NB4 (cell line): Measurements from ENCODE around the gene FAM163B.

Experiments
- DNase-seq: peaks from one replicate; pipeline ENCODE4 v3.0.0; 2010; ENCODE audit warnings: low read depth
- H3K4me3 ChIP-seq: one replicate; pipeline ENCODE4 v1.5.1; 2011; ENCODE audit warnings: mild to moderate bottlenecking, low read depth, low read length, moderate library complexity
- MYC ChIP-seq: IDR thresholded peaks from 2 replicates; pipeline ENCODE4 v1.6.1; 2011; ENCODE audit warnings: low read depth, low read length
- POLR2A ChIP-seq: IDR thresholded peaks from 2 replicates; pipeline ENCODE4 v1.6.1; 2011; ENCODE audit warnings: mild to moderate bottlenecking; ENCODE audit not compliant: insufficient read length; ENCODE audit errors: extremely low read depth
- TF ChIP-seq, protein P1 (sequence below): IDR thresholded peaks from one replicate; pipeline ENCODE4 v1.5.1; 2012; ENCODE audit warnings: low read depth, low read length
- TF ChIP-seq, protein P2 (sequence below): IDR thresholded peaks from 2 replicates; pipeline ENCODE4 v1.6.1; 2011; ENCODE audit warnings: low read depth, low read length

FAM163B gene

DNA sequence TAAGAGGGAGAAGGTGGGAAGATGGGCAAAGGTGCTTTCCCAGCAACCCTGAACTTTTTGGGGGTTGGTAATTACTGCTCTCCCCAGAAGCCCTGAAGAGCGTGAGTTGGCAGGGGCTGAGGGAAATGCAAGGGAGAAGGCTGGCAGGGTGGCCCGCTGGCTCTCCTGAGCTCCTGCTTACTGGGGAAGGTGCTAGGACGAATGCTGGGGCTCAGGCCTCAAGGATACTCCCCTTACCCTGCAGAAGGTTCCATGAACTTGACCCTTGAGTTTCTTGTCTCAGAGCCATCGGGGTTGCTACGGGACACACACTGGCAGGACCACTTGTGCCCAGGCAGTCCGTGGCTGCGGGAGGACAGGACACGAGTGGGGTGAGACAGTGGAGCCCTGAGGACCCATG lies 1.2 kb downstream of the FAM163B start:
- DNase-seq = no peak
- no peak overlapping the region for H3K4me3 ChIP-seq
- TF ChIP-seq, protein P1, sequence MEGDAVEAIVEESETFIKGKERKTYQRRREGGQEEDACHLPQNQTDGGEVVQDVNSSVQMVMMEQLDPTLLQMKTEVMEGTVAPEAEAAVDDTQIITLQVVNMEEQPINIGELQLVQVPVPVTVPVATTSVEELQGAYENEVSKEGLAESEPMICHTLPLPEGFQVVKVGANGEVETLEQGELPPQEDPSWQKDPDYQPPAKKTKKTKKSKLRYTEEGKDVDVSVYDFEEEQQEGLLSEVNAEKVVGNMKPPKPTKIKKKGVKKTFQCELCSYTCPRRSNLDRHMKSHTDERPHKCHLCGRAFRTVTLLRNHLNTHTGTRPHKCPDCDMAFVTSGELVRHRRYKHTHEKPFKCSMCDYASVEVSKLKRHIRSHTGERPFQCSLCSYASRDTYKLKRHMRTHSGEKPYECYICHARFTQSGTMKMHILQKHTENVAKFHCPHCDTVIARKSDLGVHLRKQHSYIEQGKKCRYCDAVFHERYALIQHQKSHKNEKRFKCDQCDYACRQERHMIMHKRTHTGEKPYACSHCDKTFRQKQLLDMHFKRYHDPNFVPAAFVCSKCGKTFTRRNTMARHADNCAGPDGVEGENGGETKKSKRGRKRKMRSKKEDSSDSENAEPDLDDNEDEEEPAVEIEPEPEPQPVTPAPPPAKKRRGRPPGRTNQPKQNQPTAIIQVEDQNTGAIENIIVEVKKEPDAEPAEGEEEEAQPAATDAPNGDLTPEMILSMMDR = no peak

DNA sequence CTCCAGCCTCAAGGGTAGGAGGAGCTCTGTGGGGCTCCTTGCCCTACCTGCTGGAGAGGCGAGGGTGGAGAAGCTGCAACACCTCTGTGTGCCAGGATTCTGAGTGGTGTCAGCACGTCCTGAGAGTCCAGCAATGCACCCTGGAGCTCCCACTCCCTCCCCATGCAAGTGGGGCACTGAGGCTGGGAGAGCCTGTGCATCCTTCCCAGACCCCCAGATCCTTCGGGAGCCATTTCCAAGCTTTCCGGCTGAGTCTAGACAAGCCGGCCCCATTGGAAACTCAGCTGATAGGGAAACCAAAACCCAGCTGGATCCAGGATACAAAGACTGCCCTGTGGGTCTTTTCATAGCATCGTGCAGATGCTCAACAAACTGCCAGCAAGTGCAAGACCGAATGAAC lies 1.8 kb downstream of the FAM163B start:
- DNase-seq = no peak
- TF ChIP-seq, protein P1 = no peak
- TF ChIP-seq POLR2A = no peak
- TF ChIP-seq, protein P2, sequence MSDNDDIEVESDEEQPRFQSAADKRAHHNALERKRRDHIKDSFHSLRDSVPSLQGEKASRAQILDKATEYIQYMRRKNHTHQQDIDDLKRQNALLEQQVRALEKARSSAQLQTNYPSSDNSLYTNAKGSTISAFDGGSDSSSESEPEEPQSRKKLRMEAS = no peak
- TF ChIP-seq MYC = no peak

DNA sequence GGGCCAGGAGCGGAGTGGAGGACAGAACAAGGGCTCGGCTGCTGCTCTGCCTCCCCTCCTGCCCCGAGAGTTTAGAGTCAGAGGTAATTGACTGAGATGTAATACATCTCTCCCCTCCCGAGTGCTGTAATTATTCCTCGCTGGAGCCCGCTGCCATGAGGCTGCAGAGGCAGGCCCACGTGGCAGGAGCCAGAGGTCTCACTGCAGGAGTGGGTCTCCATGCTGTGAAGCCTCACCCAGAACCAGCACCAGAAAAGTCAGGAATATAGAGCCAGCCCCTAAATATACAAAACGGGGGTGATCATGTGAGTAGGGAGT lies 2.5 kb downstream of the FAM163B start:
- no peak overlapping the region for H3K4me3 ChIP-seq
- TF ChIP-seq MYC (no peak), POLR2A (no peak)
- TF ChIP-seq, protein P1 = no peak
- TF ChIP-seq, protein P2 = no peak
- DNase-seq = no peak

More for the DNA sequence above, 1.8 kb downstream of the FAM163B start:
- no peak overlapping the region for H3K4me3 ChIP-seq

DNA sequence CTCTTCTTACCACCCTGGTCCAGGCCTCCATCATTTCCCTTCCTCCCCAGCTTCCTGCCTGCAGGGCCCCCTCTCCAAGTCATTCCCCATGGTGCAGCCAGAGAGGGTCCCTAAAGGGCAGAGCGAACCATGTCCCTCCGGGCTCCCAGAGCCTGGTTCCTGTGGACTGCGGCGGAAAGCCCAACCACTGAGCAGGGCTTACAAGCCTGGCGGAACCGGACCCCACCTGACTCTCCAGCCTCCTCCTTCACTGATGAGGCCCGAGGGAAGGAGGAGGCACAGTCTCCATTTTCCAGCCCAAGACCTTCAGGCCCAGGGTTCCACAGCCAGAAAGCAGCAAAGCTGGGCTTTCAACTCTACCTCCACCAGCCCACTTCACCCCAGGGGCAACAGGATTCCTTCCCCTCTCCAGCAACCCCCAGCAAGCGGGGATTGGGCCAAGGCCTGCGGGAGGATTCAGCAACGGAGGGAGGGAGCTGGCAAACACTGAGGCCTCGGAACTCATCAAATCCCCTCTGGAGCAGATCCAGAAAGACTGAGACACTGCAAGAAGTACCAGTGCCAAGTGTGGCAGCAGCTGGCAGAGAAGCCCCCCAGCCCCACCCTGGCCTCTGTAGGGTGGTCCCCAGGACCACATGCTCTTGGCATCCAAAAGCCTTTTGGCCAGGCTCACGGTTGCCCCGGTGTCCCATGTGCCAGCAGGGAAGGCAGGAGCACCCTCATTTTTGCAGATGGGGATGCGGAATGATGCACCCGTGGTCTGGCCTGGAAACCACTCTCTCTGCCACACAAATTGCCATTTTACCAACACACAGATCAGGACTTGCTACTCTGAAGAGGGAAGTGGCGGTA lies 3.1 kb downstream of the FAM163B start:
- H3K4me3 ChIP-seq = no peak overlapping the region
- TF ChIP-seq POLR2A (no peak), MYC (no peak)
- TF ChIP-seq, protein P1 = no peak
- TF ChIP-seq, protein P2 = no peak
- no peak for DNase-seq

DNA sequence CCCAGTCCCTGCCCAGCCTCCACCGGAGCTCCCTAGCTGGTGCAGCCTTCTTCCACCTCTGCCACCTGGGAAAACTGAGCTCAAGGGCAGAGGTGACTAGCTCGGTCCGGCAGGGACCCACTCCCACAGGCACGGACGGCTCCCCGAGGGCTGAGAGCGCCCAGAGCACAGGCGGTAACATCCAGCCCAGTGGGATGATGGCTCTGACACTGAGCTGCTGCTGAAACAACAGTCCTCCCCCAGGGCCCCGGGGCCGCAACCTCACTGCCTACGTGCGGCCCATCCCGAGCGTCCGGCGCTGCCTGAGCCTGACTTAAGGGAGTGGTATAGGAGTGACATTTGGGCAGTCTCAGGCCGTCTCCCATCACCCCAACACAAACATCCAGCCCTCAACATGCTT lies 3.7 kb downstream of the FAM163B start:
- no peak overlapping the region for H3K4me3 ChIP-seq
- TF ChIP-seq, protein P2 = no peak
- no peak for TF ChIP-seq POLR2A
- TF ChIP-seq, protein P1 = no peak
- DNase-seq = no peak

DNA sequence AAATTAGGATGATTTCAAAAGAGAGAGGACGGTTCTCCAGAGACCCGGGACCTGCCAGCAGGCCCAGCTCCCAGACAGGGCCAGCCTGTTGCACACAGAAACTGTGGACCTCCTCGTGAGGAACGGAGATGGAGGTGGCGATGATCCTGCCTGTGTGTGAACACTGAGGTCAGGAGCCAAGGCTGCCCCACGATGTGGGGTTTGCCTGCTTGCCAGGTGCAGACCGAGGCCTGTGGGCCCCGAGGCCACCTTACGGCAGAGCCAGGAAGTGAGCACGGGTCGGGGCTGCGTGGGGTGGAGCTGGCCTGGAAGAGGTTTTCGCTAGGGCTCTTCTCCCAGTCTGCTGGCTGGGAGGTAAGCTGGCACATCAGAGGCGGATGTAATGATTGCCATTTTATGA lies 4.3 kb downstream of the FAM163B start:
- H3K4me3 ChIP-seq = no peak overlapping the region
- no peak for DNase-seq
- no peak for TF ChIP-seq POLR2A
- TF ChIP-seq, protein P2 = no peak
- TF ChIP-seq, protein P1 = no peak
- no peak for TF ChIP-seq MYC
